ENCODE data around the gene CDH3.

The CDH3 gene

DNA sequence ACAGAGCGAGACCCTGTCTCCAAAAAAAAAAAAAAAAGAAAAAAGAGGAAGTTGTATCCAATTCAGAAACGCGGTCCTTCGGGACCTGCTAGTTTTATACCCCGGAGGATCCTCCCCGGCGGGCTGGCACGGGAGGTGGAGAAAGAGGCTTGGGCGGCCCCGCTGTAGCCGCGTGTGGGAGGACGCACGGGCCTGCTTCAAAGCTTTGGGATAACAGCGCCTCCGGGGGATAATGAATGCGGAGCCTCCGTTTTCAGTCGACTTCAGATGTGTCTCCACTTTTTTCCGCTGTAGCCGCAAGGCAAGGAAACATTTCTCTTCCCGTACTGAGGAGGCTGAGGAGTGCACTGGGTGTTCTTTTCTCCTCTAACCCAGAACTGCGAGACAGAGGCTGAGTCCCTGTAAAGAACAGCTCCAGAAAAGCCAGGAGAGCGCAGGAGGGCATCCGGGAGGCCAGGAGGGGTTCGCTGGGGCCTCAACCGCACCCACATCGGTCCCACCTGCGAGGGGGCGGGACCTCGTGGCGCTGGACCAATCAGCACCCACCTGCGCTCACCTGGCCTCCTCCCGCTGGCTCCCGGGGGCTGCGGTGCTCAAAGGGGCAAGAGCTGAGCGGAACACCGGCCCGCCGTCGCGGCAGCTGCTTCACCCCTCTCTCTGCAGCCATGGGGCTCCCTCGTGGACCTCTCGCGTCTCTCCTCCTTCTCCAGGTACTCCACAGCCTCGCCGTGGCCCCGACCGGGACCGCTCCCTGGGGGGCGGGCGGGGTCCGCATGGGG is at the start of gene CDH3:
Gene CDH3, plus strand, starts transcription at position 596 of the 779 bp plus-strand sequence. Its CDS starts 70 bp downstream, at position 666.
- DNase-seq: no peak

DNA sequence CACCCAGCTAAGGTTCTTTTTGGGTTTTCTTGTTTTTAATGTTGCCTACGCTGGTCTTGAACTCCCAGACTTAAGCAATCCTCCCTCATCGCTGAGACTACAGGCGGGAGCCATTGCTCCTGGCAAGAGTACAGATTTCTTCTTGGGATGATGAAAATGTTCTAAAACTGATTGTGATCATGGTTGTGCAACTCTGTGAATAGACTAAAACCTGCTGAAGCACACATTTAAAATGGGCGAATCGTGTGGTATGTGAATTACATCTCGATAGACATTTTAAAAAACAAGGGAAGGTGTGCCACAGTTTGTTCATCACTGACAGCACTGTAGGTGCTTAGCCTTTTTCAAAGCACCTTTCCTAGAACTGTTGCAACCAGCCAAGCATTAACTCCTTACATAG is 48.8 kb upstream of the CDH3 start:
- DNase-seq: no peak

DNA sequence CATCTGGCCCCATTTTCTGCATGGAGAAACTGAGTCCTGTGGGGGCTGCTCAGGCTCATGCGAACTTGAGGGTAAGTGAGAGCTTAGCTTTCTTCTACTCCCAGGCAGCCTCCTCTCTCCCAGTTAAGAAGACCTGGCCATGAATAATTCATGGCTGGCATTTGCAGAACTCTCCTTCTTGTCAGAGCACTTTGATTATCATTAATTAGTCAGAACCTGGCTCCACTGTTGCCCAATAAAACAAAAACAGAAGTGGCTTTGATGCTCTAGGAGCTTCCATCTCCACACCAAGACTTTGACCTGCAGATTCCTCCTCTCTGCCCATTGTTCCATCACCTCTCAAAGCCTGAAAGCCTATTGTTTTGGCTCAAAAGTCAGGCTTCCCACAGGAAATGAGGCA is 45.5 kb upstream of the CDH3 start:
- DNase-seq: no peak

DNA sequence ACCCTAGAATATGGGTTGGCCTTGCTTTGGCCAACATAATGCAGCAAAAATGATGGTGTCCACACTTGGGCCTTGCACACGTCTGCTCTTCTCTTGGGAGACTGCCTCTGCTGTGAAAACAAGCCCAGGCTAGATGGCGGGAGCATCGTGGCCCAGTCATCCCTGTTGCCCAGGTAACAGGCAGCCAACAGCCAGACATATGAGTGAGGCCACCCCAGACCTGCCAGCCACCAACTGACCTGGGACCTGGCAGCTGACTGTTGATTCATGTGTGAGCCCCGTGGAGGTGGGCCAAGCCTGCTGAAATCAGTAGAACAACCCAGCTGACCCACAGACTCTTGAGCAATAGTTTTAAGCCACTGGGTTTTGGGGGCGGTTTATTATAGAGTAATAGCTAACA is 39.4 kb upstream of the CDH3 start:
- no peak for DNase-seq

DNA sequence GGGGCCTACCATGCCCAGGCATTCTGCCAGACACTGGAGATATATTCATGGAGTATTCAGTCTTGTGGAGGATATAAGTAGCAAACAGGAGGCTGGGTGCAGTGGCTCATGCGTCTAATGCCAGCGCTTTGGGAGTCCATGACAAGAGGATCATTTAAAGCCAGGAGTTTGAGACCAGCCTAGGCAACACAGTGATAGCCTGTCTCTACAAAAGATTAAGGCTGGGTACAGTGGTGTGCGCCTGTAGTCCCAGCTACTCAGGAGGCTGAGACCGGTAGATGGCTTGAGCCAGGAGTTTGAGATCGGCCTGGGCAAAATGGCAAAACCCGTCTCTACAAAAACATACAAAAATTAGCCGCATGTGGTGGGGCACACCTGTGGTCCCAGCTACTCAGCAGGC is 37.7 kb upstream of the CDH3 start:
- no peak for DNase-seq

DNA sequence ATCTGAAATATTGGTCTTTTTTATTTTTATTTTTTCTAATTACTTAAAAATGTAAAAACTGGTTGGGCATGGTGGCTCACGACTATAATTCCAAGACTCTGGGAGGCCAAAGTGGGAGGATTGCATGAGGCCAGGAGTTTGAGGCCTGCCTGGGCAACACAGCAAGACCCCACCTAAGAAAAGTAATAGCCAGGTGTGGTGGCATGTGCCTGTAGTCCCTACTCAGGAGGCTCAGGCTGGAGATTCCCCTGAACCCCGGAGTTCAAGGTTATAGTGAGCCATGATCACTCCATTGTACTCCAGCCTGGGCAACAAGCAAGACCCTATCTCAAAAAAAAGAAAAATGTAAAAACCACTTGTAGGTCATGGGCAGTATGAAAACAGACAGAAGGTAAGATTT is 36.8 kb upstream of the CDH3 start:
- DNase-seq: no peak

DNA sequence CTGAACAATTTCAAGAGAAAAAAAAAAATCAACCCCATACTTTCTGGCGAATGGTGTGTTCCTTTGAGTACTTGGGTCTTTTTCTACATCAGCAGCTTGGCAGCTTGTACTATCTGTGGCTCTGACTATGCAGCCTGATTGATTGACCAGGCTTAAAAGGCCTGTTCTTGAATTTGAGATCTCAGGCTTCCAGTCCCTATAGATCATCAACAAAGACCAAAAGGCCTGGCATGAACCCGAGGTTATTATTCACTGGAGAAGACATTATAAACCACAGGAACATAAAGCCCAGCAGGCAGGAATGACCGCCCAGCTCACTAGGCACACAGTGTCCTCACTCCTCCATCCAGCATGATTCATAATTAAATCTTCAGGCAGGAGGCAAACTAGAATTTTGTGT is 32.1 kb upstream of the CDH3 start:
- no peak for DNase-seq

DNA sequence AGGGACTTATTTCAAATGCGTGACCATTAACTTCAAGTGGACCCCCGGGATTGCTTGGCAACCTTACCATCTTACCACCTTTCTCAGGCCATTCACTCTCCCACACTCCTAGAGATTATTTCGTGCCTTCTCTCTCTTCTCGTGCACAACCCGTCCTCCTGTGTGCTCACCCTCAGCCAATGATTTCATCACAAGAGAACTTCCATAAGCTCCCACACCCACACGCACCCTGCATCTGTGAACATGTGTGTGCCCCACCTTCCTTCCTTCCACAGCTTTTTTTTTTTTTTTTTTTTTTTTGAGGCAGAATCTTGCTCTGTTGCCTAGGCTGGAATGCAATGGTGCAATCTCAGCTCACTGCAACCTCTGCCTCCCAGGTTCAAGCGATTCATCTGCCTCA is 27.4 kb upstream of the CDH3 start:
- DNase-seq: no peak

DNA sequence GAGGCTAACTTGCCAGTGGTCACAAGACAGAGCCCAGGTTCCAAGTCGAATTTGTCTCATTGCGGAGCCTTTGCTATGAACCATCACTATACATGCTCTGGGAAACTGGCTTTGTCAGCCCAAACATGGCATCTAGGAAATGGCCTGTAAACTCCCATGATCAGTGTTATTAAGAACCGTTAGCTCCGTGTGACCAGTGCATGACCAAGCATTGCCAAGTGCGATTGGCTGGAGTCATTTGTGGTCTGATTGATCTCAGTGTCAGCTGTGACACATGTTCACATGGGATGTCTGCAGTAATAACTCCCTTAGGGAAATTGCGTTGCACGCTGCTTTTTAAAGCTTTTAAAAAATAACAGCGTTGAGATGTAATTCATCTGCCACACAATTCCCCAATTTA is 18.6 kb upstream of the CDH3 start:
- DNase-seq: no peak

DNA sequence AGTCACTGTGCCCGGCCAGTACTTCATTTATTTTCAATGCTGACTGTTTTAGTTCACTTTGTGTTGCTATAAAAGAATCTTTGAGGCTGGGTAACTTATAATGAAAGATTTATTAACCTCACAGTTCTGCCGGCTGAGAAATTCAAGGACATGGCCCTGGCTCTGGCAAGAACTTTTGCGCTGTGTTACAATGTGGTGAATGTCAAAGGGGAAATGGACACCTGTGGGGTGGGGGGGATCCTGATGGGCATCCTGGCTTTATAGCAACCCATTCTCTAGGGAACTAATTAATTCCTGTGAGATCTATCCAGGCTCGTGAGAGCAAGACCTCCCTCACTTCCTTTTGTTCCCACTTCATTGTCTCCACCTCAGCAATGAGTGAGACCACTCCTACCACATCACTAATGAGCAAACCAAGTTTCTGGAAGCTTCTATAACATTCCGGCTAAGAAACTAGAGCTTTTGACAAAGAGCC is 17.1 kb upstream of the CDH3 start:
- DNase-seq: no peak

DNA sequence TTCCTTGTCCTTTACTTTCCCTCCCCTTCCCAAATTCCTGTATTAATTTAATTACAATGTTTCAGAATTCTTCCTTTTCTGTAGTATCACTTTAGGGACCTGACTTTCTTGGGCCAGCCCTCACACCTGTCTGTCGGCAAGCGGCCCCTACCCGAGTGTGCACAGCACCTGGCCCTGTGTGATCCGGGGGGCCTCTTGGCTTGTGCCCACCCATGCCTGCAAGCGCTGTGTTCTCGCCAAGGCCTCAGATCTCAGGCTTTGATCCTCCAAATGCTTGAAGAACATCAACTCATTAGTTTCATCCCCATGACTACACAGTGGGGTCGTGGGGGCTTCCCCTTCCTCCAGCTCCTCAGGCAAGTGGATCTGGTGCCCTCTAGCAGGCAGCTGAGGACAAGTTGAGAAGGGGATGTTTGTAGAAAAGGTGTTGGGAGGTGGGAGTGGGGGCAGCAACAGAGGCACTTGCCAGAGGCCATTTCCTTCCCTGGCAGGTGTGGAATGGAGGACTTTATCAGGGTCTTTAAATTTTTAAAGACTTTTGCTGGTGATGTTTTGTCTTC is 15.7 kb upstream of the CDH3 start:
- DNase-seq: no peak

DNA sequence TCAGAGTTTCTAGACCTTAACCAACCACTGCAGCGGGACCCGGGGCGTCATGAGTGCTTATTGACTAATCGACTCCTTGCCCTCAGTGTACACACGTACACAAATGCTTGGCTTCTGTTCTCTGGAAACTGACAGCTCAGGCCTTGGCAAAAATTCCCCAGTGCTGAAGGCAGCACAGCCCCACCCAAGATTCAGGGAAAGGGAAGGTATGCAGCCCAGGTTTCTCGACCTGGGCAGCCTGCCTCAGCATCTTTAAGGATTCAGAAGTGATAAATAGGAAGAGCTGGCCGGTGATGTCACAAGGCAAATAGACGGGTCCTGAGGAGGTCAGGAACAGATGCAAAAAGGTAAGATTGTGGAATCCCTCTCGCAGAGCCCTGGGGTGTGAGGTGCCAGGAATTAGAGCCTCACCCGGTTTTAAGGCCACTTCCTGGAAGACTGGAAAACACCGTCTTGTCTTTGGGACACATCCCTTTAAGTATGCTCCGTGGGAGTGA is 9.0 kb upstream of the CDH3 start:
- DNase-seq: no peak

DNA sequence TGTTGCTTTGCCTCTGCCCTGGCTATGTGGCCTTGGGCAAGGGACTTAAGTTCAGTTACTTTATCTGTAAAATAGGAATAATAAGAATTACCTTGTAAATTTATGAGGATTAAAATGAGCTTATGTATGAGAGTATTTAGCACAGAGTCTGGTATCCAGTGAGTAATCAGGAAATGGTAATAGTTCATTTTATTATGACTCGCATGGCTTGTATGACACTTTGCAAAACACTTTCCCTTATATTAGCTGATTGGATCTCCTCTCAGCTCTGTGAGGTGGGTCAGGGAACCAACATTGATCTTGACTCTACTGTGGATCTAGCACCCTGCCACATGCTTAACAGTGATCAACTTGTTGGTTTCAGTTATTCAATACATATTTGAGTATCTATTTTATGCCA is 8.3 kb upstream of the CDH3 start:
- DNase-seq: no peak

DNA sequence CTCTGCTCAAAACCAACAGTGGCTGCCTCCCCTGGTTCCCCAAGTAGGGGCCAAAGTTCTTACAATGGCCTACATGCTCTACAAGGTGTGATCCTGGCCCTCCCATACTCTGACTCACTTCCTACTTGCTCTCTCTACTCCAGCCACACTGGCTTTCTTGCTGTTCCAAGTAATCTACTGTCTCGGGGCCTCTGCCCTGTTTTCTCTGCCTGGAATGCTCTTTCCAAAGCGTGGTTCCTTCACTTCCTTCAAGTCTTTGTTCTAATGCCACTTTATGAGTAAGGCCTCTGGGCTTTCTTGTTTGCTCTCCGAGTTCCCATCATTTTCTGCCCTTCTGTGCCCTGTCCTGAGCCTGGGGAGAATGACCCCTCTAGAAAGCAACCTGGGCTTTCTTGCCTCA is 4.1 kb upstream of the CDH3 start:
- no peak for DNase-seq

DNA sequence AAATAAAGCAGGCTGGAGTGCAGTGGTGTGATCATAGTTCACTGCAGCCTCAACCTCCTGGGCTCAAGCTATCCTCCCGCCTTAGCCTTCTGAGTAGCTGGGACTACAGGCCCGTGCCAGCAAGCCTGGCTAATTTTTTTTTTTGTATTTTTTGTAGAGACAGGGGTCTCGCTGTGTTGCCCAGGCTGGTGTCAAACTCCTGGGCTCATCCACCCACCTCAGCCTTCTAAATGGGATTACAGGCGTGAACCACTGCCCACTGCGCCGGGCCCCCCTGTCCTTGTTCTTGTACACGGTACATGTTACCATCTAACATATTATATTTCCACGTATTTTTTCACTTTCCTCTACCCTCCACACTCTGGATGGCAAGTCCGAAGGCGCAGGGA is 3.1 kb upstream of the CDH3 start:
- no peak for DNase-seq

DNA sequence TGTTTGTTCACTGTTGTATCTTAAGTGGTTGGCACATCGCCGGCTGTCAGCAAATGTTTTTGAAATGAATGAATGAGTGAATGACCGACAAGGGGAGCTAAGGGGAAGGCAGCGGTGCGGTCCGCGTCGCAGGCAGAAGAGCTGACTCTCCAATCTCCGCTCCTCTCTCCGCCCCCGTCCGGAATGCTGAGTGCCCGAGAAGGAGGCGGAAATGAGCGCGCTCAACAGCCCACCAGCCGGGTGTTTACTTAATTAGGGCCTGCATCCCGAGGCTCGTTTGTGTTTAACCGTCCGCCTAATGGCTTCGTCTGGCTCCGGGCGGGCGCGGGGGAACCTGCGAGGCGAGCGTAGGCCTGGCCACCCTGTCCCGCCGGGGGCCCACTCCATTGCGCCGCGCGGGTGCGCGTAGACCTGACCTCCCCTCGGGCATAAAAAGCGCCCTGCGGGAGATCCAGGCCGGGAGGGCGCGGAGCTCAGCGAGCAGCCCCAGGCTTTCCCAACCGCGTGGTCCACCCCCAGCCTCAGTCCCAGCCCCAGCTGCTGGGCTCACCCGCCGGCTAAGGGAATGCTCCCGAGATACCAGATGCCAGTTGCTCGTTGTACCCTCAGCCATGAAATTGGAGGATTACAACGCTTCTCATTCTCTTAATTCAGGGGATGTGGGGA is 2.5 kb upstream of the CDH3 start:
- DNase-seq: no peak

DNA sequence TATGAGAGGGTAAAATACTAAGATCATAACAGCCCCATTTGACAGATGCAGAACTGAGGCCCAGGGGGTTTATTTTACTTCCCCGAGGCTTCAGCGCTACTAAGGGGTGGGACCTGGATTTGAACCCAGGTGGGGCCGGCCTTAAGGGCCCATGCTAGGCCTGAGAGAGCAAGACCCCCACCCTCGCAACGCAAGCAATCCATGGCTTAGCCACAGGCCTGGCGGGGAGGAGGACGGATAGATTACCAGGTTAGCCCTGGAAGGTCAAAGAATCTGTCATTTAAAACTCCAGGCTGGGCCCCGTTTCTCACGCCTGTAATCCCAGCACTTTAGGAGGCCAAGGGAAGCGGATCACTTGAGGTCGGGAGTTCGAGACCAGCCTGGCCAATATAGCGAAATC is 1.9 kb upstream of the CDH3 start:
- DNase-seq: no peak

DNA sequence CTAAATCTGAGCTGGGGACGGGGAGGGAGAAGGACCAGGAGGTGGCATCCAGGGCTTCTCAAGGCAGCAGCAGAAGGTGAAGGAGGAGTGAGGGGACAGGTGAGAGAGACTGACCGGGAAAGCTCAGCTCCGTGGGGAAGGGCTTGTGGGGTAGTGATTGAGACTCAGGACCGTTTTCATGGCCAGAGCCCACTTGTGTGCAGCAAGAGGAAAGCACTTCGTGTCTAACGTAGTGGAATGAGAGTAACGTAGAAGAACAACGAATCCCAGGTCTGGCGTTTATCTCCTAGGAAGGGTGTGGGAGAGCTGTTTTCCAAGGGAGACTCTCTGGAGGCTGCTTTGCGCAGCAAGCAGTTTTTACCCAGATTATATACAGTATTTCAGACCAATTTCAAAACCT is 1.3 kb upstream of the CDH3 start:
- no peak for DNase-seq

DNA sequence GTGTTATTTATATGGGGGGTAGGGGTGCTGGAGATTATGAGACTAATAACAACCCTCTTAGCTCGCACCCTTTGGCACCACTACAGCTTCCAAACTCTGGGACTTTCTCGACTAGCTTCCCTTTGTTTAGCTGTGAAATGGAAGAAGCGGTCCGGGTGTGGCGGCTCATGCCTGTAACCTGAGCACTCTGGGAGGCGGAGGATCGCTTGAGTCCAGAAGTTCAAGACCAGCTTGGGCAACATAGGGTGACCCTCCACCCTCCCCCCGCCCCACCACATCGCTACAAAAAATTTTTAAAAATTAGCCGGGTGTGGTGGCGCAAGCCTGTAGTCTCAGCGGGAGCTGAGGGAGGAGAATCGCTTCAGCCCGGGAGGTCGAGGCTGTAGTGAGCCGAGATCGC is 814 bp upstream of the CDH3 start:
- no peak for DNase-seq

DNA sequence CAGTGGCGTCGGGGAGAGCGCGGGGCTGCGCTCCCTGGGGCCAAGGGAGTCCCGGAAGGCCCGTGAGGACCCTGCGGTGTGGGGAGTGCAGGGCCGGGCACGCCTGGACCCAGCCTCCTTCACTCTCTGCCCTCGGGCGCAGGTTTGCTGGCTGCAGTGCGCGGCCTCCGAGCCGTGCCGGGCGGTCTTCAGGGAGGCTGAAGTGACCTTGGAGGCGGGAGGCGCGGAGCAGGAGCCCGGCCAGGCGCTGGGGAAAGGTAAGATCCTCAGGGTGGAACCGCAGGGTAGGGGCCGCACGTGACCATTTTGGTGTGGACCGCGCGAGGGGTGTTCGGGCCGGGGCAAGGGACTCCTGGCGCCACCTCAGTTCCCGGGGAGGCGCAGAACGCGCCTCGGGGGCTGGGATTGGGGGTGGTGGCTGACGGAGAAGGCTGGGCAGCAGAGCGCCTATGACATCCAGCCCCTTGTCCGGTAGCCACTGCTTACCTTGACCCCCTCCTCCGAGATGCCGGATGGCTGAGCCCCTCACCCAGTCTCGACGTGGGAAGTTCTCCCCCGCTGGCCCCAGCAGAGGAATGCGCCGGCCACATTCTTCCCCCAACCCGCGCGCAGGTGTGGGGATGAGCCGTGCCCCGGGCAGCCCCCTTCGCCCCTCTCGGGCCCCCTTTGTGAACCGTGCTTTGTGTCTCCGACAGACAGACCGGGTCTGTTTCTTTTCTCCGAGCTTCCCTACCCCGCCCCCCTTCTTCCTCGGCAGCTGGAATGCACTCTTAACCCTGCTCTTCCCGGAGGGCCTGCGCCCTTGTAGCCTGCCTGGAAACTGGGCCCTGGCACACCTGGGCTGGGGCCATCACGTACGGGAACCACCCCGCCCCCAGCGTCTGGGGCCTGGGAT is 631 bp downstream of the CDH3 start:
- no peak for DNase-seq

DNA sequence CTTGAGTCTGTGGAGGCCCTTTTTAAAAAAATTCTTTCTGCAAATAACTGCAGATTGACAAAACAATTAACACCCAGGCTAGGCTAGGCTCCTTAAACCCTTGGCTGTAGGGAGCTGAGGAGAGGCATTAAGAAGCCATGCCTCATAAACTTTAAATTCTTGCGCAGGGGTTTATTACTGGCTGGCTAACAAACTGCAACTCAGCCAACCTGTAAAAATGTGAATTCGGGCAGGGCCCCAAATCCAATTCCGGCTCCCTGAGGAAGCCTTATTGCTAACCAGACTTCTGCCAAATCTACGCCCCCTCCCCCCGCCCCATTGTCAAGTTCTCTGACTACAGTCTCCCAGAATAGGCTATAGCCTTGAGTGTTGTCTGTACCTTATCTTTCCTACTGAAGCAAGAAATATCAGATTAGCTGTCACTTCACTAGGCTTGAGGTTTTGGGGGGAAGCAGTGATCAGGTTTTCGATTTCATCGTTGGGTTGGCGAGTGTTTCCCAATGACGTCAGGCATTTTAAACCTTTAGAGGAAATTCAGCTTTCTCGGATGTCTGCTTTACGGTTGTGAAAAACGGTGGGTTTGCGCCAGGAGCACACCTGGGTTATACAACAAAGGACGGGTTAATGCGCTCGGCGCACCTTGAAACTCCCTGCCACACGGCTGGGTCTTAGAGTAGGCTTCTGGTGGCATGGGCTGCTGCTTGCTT is 2.0 kb downstream of the CDH3 start:
- no peak for DNase-seq

DNA sequence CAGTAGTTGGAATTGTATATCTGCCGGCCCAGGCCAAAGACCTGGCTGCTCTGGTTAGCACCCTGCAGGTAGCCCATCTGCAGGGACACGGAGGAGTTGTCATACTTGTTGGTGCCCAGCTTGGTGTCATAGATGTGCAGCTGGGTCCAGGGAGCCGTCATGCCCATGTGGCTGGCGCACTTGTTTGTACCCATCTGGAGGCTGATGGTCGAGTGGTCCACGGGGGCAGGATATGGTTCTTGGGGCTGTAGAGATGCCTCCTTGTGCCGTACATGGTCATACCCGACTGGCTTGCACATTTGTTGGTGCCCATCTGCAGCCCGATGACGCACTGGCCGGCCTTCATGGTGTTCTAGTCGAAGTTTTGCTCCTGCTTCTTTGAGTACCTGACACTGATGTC is 6.0 kb downstream of the CDH3 start:
- no peak for DNase-seq

DNA sequence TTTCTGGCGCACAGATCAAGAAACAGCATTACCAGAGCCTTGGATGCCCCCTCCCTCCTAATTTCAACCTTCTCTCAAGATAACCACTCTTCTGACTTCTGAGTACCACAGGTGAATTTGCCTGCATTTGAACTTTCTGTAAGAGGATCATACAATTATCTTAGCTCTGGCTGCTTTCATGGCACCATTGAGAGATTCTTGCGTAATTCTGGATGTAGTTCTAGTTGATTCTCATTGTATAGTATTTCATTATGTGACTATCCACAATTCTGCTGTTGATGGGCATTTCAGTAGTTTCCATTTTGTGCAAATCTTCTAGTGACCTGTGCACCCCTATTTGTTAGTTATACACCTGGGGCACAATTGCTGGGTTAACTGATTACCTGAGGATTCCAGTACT is 7.5 kb downstream of the CDH3 start:
- DNase-seq: no peak
